NOMO-1 (cell line): ENCODE data around the gene CALD1.
A peak's percentile ranks its signal among the peaks of the same experiment; 100 is the strongest.
"Not testable (repeated sequence)": the region's sequence is repeated elsewhere in the genome, so short reads cannot be mapped to it uniquely, and the experiment has no call there.

Source experiments
- DNase-seq, 2 experiments: peaks; one replicate each; lab custom pipeline; 2025; ENCODE audit not compliant: unreplicated experiment in 2 of 2; lab: John Stamatoyannopoulos, UW

The CALD1 gene

DNA sequence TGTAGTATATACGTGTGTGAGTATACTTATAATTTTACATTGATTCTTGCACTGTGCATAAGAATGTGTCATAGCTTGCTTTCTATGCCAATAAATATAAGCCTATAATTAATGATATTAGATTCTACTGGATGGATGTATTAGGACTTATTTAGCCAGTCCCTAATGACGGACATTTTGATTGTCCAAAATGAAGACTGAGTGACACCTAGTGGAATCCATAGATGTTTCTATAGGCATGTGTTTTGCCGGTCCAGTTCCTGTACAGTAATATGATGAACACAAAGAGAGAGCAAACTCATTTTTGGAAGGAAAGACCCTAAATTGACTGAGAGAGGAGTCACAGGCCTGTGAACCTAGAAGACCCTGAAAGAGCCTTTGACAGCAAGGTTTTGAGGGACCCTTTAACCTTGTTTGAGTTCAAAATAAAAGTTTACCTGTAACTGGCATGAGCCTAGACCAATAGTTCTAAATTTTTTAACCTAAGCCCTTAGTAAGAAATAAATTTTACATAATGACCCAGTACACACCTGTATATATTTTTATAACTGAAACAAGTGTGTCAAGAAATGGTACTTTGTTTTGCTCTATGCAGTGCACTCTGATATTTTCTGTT lies 164.5 kb downstream of the CALD1 start:
- DNase-seq, result peak in 1 of 2 experiments; percentile 8

GRCh38 chr7:134945691-134946090 lies 166.3 kb downstream of the CALD1 start:
- DNase-seq, result no peak

- DNase-seq, result no peak
Observed at GRCh38 chr7:134946260-134946659, 166.8 kb downstream of the CALD1 start.

DNA sequence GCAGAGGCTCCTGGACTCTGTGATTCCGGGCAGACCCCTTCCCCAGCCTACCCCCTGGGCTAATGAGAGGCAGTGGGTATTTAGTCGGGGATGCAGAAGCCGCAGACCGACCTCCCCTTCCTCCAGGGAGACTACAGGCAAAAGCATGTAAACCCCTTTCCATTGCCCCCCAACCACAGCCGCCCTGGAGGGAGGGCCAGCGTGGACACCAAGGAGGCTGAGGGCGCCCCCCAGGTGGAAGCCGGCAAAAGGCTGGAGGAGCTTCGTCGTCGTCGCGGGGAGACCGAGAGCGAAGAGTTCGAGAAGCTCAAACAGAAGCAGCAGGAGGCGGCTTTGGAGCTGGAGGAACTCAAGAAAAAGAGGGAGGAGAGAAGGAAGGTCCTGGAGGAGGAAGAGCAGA lies 167.9 kb downstream of the CALD1 start:
- no peak for DNase-seq

GRCh38 chr7:134947831-134948230 lies 168.4 kb downstream of the CALD1 start:
- no peak for DNase-seq

DNA sequence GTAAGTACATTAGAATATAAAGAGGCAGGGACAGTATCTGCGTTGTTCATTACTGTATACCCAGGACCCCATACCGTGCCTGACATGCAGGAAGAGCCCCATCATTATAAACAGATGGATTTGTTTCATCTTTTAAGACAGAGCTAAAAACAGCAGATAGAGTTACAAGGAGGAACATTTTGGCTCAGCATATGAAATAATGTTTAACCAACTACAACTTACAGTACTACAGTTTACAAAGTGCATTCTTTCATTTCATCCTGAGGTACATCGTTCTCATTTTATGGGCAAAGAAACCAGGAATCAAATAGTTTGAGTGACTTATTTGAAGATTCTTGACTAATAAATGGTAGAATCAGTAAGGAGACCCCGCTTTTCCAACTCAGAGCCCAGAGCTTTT lies 168.8 kb downstream of the CALD1 start:
- DNase-seq, result no peak

- no peak for DNase-seq
Observed at GRCh38 chr7:134948736-134949135, 169.3 kb downstream of the CALD1 start.

DNA sequence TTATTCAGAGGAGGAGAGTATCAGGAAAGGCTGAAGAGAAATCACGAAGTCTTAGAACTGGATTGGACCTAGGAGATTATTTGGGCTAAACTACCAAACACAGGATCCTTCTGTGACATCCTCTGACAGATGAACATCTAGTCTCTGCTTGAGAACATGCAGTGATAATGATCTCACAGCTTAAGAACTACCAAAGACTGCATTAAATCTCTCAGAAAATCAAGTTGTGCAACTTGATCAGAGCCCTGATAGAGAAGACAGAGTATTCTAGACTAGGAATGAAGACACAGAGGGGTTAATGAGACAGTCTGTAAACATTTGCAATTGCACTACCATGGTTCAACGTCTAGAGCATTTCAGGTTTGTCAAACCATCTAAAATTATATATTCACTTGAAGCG lies 169.7 kb downstream of the CALD1 start:
- DNase-seq, result no peak

DNA sequence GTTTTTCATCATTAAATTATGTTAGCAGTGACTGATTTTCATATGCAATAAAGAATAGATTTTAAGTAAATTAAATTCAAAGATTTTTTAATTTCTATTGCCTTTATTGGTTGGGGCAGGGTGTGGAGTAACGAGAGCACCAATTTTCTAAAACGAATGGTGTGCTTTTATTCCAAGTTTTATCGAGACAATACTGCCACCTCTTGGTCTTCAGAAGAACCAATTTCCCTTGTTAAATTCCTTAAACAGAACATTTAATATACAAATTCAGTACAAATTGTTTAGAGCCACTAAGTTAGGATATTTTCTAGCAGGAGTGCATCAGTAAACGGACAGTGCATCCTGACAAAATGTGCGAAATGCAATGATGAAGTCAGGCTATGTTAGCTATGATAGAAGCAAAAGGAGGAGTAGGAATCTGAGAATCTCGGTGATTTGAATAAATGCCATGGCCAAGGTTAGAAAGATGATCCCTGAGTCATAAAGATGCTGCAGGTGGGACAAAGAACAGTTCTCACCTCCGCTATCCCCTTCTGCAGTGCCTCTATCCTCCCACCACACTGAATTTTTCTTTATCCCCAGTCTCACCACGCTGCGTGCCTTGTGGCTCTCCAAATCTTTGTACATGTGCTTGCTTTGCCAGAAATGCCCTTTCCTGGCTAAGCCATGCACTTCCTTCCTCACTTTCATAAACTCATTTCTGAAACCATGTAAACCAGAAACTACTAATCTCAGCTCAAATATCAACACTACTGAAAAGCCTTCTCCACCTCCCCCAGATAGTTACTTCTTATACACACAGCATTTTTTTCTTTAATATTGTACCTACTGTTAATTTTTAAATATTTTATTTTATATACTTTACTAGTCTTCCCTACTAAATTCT lies 175.0 kb downstream of the CALD1 start:
- DNase-seq, result peak in 1 of 2 experiments; percentile 9

DNA sequence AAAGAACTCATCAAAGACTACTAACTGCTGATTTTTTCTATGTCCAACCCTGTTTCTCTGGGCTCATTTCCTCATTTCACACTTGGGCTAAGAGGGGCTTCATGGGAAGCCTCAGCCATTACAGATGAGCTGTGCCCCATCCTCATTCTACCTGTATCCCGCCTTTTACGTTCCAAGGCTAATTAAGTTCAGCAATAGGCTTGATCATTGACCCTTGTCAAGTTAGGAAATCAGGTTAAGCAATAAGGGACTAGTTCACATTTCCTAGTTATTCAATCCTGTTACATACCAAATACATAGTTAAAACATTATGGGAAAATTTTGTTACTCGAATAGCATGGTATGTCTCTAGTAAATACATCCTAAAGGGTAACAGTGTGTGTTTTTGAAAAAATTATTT lies 177.6 kb downstream of the CALD1 start:
- no peak for DNase-seq

DNA sequence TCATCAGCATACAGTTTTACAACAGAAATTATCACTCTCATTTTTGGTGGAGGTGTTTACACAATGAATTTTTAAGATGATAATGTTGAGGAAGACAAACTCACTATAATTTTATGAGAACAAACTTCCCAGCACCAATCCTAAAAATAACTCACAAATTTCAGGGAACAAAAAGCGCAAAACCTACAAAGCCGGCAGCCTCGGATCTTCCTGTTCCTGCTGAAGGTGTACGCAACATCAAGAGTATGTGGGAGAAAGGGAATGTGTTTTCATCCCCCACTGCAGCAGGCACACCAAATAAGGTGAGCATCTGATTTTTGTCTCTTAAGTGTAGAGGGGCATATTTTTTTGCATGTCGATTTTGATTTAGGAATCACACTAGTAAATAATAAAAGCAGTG lies 180.4 kb downstream of the CALD1 start:
- DNase-seq, result no peak

DNA sequence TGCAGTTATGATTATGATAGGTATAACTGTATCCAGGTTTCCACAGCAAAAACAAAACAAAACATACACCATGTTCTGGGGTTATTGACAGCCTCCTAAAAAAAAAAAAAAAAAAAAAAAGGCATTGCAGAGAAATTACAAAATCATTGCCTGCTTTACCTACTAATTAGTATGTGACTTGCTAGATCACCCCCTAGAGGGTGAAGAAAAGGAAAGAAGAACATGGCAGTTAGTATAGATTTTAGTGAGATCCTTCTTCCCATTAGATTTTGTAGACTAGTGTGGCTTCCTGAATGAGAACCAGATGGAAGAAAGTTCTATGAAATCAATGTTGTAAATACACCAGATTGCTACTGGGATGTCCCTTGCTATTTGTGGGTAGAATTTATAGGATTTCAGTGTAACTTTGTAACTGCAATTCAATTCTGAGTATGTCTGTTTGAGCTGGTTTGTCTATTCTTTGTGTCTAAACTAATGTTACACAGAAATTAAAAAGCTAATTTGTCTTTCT lies 182.9 kb downstream of the CALD1 start:
- DNase-seq, result no peak

DNA sequence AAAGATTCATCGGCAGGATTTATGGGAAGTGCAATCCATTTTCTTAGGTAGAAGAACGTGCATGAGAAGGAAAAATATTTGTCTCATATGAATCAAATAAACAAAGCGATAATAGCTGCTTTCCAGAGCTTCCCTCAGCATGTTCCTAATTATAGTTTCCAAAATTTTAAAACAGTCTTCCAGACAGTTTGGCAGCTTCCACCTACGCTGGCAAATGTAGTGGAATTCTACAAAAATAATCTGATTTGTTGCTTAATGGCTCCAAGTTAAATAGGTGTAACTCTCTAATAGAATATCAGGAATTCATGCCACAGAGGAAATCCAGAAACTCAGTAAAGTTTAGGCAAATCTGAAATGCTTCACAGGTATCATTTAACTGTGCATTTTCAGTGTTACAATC lies 183.6 kb downstream of the CALD1 start:
- no peak for DNase-seq

- DNase-seq, result no peak
Observed at GRCh38 chr7:134966691-134967090, 187.3 kb downstream of the CALD1 start.

- DNase-seq, result no peak
Observed at GRCh38 chr7:134968110-134968509, 188.7 kb downstream of the CALD1 start.

- not testable (repeated sequence) for DNase-seq
Observed at GRCh38 chr7:134981645-134982044, 202.2 kb downstream of the CALD1 start.

GRCh38 chr7:134985894-134986362 lies 206.5 kb downstream of the CALD1 start:
- DNase-seq, result no peak

- DNase-seq, result peak; percentile 66 to 75
Observed at GRCh38 chr7:134986363-134987251, 207.2 kb downstream of the CALD1 start, which contains the start of gene AGBL3. TSS of gene AGBL3 (plus strand) at chr7:134986508. CDS start at chr7:134987934, 1,426 bp downstream.

GRCh38 chr7:134988161-134988560 lies 208.7 kb downstream of the CALD1 start:
- no peak for DNase-seq

DNA sequence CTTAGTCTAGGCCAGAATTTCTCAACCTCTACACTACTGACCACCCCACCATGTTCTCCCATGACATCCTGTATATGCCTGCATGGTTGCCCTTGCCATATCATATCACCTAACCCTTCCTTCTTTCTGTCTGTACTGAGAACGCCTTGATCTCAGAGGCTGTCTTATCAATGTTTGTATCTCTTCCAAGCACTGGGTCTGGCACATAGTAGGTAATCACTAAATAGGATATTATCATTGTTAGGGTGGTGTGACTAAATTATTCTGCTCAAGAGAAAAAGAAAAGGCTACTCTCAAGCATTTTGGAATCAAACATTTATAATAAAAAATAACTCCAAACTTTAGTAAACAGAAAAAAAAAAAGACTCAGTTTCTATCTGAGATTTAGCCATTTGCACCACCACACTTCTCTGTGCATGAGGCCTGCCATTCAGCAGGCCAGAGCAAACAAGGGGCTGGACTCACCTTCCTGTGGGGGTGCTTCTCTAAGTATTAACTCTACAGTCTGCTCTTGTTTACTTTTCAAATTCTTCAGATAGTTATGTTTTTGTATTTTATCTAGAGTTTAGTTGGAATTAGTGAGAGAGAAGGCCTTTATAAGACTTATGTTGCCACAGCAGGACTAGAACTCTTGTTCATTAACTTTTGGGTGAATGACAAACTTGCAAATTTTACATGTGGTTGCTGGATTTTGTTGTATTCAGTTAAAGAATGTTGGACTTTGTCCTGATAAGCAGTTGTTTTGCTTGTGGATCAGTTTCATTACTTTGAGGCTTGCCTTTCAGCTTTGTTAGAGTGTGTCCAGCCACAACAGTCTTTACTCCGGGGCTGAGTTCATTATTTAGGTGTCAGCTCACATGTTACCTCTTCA lies 212.3 kb downstream of the CALD1 start:
- DNase-seq, result no peak
